Tibial nerve (tissue), 4 donors: ENCODE results near the gene PRKAR1B.

ENCODE experiments used
- EP300 ChIP-seq, 2 donors: sonication (generic); formaldehyde crosslinking; IDR thresholded peaks; one replicate each; pipeline ENCODE4 v1.6.1; 2017; ENCODE audit warnings: antibody characterized with exemption in 2 of 2, mild to moderate bottlenecking in 1 of 2
- POLR2A ChIP-seq, 2 donors: fragments of 450-650 bp; IDR thresholded peaks; one replicate each; pipeline ENCODE4 v1.6.1; 2017; ENCODE audit warnings: antibody characterized with exemption in 2 of 2, mild to moderate bottlenecking in 2 of 2, moderate library complexity in 2 of 2
- TF ChIP-seq, protein P1 (sequence below), 5 experiments: fragments of 200-600 bp in 3 of 5; fragments of 450-650 bp in 2 of 5; sonication (generic) in 3 of 5; IDR thresholded peaks; one replicate each; pipeline ENCODE4 v1.5.1; 2016 to 2019; ENCODE audit warnings: antibody characterized with exemption in 5 of 5, mild to moderate bottlenecking in 3 of 5, moderate library complexity in 2 of 5

DNA sequence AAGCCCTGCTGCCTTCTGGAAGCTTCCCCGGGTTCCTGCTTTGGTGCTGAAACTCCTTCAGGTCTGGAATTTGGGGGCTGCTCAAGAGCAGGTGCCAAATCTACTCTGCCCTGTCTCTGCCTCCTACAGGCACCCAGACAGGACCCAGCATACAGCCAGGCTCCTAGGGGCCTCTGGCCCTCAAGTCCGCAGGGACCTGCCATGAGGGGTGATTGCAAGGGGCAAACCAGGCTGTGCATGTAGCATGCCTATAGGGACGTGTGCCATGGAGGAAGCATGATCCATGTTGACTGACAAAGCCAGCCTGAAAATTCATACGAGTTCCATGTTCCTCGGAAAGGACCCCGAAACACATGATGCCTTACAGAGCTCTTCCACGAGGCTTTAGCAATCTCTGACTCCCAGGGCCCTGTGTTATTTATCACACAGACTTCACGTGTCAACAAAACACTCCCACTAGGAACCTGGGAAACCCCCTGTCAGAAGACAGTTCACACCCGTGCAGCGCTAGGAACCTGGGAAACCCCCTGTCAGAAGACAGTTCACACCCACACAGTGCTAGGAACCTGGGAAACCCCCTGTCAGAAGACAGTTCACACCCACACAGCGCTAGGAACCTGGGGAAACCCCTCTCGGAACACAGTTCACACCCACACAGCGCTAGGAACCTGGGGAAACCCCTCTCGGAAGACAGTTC lies 75.9 kb downstream of the PRKAR1B start:
- no peak for TF ChIP-seq EP300 (IDR thresholded peaks at IDR 0.05)
- TF ChIP-seq, protein P1, sequence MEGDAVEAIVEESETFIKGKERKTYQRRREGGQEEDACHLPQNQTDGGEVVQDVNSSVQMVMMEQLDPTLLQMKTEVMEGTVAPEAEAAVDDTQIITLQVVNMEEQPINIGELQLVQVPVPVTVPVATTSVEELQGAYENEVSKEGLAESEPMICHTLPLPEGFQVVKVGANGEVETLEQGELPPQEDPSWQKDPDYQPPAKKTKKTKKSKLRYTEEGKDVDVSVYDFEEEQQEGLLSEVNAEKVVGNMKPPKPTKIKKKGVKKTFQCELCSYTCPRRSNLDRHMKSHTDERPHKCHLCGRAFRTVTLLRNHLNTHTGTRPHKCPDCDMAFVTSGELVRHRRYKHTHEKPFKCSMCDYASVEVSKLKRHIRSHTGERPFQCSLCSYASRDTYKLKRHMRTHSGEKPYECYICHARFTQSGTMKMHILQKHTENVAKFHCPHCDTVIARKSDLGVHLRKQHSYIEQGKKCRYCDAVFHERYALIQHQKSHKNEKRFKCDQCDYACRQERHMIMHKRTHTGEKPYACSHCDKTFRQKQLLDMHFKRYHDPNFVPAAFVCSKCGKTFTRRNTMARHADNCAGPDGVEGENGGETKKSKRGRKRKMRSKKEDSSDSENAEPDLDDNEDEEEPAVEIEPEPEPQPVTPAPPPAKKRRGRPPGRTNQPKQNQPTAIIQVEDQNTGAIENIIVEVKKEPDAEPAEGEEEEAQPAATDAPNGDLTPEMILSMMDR (IDR thresholded peaks at IDR 0.05), result no peak
- TF ChIP-seq POLR2A (IDR thresholded peaks at IDR 0.05), result no peak
